NCI-H82 treated with DMSO at 0.1 percent for 48 hours (cell line): ENCODE measurements around the gene ZNF620.
"Not testable (repeated sequence)": the region's sequence is repeated elsewhere in the genome, so short reads cannot be mapped to it uniquely, and the experiment has no call there.

Experiments used
- DNase-seq: peaks from one replicate; lab custom pipeline; 2025; ENCODE audit not compliant: unreplicated experiment; lab: John Stamatoyannopoulos, UW

The ZNF620 gene

GRCh38 chr3:40499952-40500351 is 5.9 kb upstream of the ZNF620 start:
- DNase-seq = no peak

- no peak for DNase-seq
Observed at GRCh38 chr3:40502034-40502433, 3.8 kb upstream of the ZNF620 start.

- DNase-seq = no peak
Observed at GRCh38 chr3:40504636-40505430, 1.0 kb upstream of the ZNF620 start.

- no peak for DNase-seq
Observed at GRCh38 chr3:40511031-40511718, 5.3 kb downstream of the ZNF620 start.

GRCh38 chr3:40516201-40516600 is 10.4 kb downstream of the ZNF620 start:
- no peak for DNase-seq

GRCh38 chr3:40518067-40518466 is 12.2 kb downstream of the ZNF620 start:
- DNase-seq = no peak

GRCh38 chr3:40518848-40519247 is 13.0 kb downstream of the ZNF620 start:
- no peak for DNase-seq

GRCh38 chr3:40521254-40521653 is 15.4 kb downstream of the ZNF620 start:
- DNase-seq = no peak

- DNase-seq = no peak
Observed at GRCh38 chr3:40523781-40524180, 17.9 kb downstream of the ZNF620 start.

- no peak for DNase-seq
Observed at GRCh38 chr3:40524222-40524567, 18.4 kb downstream of the ZNF620 start.

- DNase-seq = peak; percentile 20
Observed at GRCh38 chr3:40524568-40525285, 18.9 kb downstream of the ZNF620 start, which contains the start of gene ZNF621. ZNF621 (plus strand) TSS chr3:40524960; CDS start chr3:40525841, 881 bp downstream.

GRCh38 chr3:40528426-40528825 is 22.6 kb downstream of the ZNF620 start:
- DNase-seq = no peak

- DNase-seq = no peak
Observed at GRCh38 chr3:40532252-40532651, 26.4 kb downstream of the ZNF620 start.

- DNase-seq = no peak
Observed at GRCh38 chr3:40534283-40534682, 28.4 kb downstream of the ZNF620 start.

- no peak for DNase-seq
Observed at GRCh38 chr3:40546816-40547215, 41.0 kb downstream of the ZNF620 start.

- DNase-seq = no peak
Observed at GRCh38 chr3:40550167-40550566, 44.3 kb downstream of the ZNF620 start.

GRCh38 chr3:40557575-40558161 is 51.8 kb downstream of the ZNF620 start:
- DNase-seq = no peak

- not testable (repeated sequence) for DNase-seq
Observed at GRCh38 chr3:40562482-40562881, 56.6 kb downstream of the ZNF620 start.

- DNase-seq = not testable (repeated sequence)
Observed at GRCh38 chr3:40565629-40566028, 59.8 kb downstream of the ZNF620 start.

GRCh38 chr3:40566694-40567093 is 60.9 kb downstream of the ZNF620 start:
- no peak for DNase-seq
